Glutamatergic neuron (in vitro differentiated cells): ENCODE data around the gene CBFB. TPM values are rescaled to one million over a fixed set of nuclear protein-coding genes. Genes with fewer than 3 reads are reported as not detected.
A peak's percentile ranks its signal among the peaks of the same experiment; 100 is the strongest.

Experiments used
- DNase-seq: peaks from one replicate; pipeline ENCODE4 v3.0.0; 2022
- H3K27ac Mint-ChIP-seq: one replicate; pipeline ENCODE4 v1.8.0; 2020; ENCODE audit warnings: mild to moderate bottlenecking, mixed read lengths, inconsistent platforms; ENCODE audit not compliant: unreplicated experiment
- H3K27me3 Mint-ChIP-seq: one replicate; pipeline ENCODE4 v1.8.0; 2020; ENCODE audit warnings: mild to moderate bottlenecking, moderate library complexity, mixed read lengths, inconsistent platforms; ENCODE audit not compliant: unreplicated experiment
- H3K36me3 Mint-ChIP-seq: one replicate; pipeline ENCODE4 v1.8.0; 2020; ENCODE audit warnings: mild to moderate bottlenecking, mixed read lengths, inconsistent platforms; ENCODE audit not compliant: unreplicated experiment
- H3K4me1 Mint-ChIP-seq: one replicate; pipeline ENCODE4 v1.8.0; 2020; ENCODE audit warnings: mild to moderate bottlenecking, low read depth, mixed read lengths, inconsistent platforms; ENCODE audit not compliant: unreplicated experiment
- H3K4me3 Mint-ChIP-seq: one replicate; pipeline ENCODE4 v1.8.0; 2020; ENCODE audit warnings: mild to moderate bottlenecking, mixed read lengths, inconsistent platforms; ENCODE audit not compliant: unreplicated experiment
- H3K9me3 Mint-ChIP-seq: one replicate; pipeline ENCODE4 v1.8.0; 2020; ENCODE audit warnings: mild to moderate bottlenecking, moderate library complexity, mixed read lengths, inconsistent platforms; ENCODE audit not compliant: unreplicated experiment
- total RNA-seq: library from RNA; stranded (reverse); fragmentation: NEBNext Ultra II Directional; extraction: Animal tissue kit (Norgen Biotek cat#: 25700); gene quantifications from one replicate; pipeline ENCODE4 v1.2.1, GENCODE V29; 2021; ENCODE audit not compliant: unreplicated experiment
- TF ChIP-seq, protein P1 (sequence below): fragments of 200-600 bp; sonication (generic); IDR thresholded peaks from one replicate; pipeline ENCODE4 v1.5.0; 2021; ENCODE audit not compliant: partially characterized antibody, unreplicated experiment

CBFB gene
- total RNA-seq, 1 donor from 2014 or later = 168 TPM

DNA sequence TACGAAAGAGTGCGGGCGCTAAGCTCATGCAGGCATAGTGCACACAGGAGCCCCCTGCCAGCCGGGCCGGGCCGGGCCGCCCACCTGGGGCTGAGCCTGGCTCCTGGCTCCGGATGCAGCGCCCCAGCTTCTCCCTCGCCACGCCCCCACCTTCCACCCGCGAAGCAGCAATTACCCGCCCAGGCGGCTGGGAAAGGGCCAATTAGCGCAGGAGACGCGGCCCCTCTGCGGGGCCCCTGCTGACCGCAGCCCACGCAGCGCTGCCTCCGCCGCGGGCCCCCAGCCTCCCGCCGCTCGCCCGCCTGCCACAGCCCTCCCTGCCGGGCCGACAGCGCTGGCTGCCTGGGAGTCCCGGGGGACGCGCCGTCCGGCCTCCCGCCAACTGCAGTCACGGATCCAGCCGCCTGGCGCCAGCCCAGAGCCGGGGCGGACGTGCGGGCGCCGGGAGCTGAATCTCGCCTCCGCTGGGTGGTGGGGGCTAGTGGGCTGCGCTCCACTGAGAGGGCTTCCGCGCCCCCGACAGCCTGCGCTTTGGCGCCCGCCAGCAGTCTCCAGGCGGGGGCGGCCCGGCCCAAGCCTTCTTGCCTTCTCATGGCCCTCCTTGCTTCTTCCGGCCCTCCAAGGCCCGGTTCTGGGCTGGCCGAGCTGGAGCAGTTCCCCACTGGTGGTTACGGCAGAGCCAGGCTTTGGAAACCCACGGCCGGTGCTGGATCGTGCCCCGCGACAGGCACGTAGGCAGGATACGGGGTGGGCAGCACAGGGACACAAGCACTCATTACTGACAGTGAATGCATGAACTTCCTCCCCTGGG, 14.9 kb upstream of the CBFB start:
- peaks cover 4% of the 10 kb centered on the region for H3K9me3 Mint-ChIP-seq
- H3K27ac Mint-ChIP-seq = no peak overlapping the region
- TF ChIP-seq, protein P1, sequence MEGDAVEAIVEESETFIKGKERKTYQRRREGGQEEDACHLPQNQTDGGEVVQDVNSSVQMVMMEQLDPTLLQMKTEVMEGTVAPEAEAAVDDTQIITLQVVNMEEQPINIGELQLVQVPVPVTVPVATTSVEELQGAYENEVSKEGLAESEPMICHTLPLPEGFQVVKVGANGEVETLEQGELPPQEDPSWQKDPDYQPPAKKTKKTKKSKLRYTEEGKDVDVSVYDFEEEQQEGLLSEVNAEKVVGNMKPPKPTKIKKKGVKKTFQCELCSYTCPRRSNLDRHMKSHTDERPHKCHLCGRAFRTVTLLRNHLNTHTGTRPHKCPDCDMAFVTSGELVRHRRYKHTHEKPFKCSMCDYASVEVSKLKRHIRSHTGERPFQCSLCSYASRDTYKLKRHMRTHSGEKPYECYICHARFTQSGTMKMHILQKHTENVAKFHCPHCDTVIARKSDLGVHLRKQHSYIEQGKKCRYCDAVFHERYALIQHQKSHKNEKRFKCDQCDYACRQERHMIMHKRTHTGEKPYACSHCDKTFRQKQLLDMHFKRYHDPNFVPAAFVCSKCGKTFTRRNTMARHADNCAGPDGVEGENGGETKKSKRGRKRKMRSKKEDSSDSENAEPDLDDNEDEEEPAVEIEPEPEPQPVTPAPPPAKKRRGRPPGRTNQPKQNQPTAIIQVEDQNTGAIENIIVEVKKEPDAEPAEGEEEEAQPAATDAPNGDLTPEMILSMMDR = peak; percentile 20
- peaks cover 3% of the 10 kb centered on the region for H3K4me1 Mint-ChIP-seq
- peaks cover 18% of the 10 kb centered on the region for H3K27me3 Mint-ChIP-seq
- H3K36me3 Mint-ChIP-seq = no peaks in the 10 kb centered on the region
- peak overlapping the region; percentile 75 for H3K4me3 Mint-ChIP-seq
- DNase-seq = peak; percentile 89

DNA sequence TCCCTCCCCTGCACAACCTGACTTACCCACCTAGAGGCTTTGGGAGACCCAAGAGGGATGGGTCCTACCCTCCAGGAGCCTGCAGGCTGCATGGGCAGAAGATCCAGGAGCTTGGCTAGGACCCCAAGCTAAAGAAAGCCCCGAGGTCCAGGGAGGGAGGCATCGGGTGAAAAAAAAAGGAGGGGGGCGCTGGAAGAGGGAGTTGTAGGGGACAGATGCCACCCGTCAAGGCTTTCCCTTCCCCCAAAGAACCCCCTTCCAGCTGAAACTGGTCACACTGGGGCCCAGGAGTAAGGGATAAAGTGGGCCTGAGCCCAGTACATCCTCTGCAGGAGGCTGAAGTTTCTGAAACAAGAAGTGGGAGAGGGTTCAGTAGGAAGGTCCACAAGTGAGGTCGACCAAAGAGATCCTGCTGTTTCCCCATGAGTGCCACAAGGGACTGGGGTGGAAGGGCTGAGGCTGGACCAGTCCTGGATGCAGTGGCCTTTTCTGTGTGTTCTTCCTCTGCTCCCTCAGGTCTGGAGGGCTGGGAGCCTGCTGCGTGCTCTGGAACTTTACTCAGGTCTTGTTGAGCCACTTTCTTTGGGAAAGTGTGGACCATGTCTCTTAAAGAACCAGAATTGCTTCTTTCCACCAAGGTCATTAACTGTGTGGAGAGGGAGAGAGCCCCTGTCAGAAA, 14.2 kb upstream of the CBFB start:
- H3K4me1 Mint-ChIP-seq = peaks cover 3% of the 10 kb centered on the region
- peaks cover 6% of the 10 kb centered on the region for H3K9me3 Mint-ChIP-seq
- TF ChIP-seq, protein P1 = no peak
- H3K36me3 Mint-ChIP-seq = no peaks in the 10 kb centered on the region
- H3K27me3 Mint-ChIP-seq = peaks cover 14% of the 10 kb centered on the region
- H3K27ac Mint-ChIP-seq = no peak overlapping the region
- no peak overlapping the region for H3K4me3 Mint-ChIP-seq
- DNase-seq = no peak

DNA sequence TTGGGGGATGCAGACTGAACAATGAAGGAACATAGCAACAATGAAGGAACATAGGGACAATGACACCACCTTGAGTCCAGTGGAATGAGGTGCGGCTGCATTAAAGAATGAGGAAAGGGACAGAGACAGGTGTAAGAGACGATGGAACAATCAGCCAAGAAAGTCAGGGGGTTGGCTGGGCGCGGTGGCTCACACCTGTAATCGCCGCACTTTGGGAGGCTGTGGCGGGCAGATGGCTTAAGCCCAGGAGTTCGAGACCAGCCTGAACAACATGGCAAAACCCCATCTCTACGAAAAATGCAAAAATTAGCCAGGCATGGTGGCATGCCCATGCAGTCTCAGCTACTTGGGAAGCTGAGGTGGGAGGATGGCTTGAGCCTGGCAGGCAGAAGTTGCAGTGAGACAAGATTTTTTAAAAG, 13.6 kb upstream of the CBFB start:
- no peak overlapping the region for H3K4me3 Mint-ChIP-seq
- TF ChIP-seq, protein P1 = no peak
- peaks cover 6% of the 10 kb centered on the region for H3K9me3 Mint-ChIP-seq

DNA sequence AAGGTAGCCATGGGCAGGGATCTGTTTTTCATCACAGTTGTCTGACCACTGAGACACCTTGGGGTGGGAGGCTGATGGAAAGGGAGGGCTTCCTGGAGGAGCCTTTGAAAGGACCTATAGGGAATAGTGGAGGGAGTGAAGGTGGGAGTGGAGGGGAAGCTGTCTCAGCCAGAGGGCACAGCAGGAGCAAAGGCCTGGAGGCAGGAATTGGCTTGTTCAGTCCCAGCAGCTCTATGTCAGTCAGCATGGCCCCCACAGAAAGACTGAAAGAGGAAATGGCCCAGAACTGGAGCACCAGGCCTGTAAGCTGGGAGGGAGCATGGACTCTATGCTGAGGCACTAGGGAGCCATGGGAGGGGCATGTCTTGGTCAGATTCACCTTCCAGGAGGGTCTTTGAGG, 12.8 kb upstream of the CBFB start:
- peaks cover 3% of the 10 kb centered on the region for H3K4me1 Mint-ChIP-seq
- H3K27me3 Mint-ChIP-seq = peaks cover 15% of the 10 kb centered on the region
- TF ChIP-seq, protein P1 = no peak
- H3K36me3 Mint-ChIP-seq = no peaks in the 10 kb centered on the region
- peaks cover 6% of the 10 kb centered on the region for H3K9me3 Mint-ChIP-seq
- H3K4me3 Mint-ChIP-seq = no peak overlapping the region
- DNase-seq = no peak
- H3K27ac Mint-ChIP-seq = peak overlapping the region; percentile 38

More for the DNA sequence above, 13.6 kb upstream of the CBFB start:
- no peak for DNase-seq
- peaks cover 14% of the 10 kb centered on the region for H3K27me3 Mint-ChIP-seq
- no peaks in the 10 kb centered on the region for H3K36me3 Mint-ChIP-seq
- no peak overlapping the region for H3K27ac Mint-ChIP-seq
- H3K4me1 Mint-ChIP-seq = peaks cover 3% of the 10 kb centered on the region
